CD4-positive, alpha-beta T cell treated with Interleukin-1 beta for 1 hour (primary cell): ENCODE measurements around the gene SMAP1.
"Not testable (repeated sequence)": the region's sequence is repeated elsewhere in the genome, so short reads cannot be mapped to it uniquely, and the experiment has no call there.

Experiments
- DNase-seq, 2 donors: peaks; one replicate each; pipeline ENCODE4 v3.0.0-alpha.2; 2020 to 2022

SMAP1 gene

DNA sequence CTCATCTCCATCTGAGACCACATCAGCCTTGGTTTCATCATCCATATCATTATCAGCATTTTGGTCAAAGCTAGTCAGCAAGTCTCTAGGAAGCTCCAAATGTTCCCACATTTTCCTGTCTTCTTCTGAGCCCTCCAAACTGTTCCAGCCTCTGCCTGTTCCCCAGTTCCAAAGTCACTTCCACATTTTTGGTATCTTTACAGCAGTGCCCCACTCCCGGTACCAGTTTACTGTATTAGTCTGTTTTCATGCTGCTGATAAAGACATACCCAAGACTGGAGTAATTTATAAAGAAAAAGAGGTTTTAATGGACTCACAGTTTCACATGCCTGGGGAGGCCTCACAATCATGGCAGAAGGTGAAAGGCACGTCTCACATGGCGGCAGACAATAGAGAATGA, 74.8 kb downstream of the SMAP1 start:
- not testable (repeated sequence) for DNase-seq

DNA sequence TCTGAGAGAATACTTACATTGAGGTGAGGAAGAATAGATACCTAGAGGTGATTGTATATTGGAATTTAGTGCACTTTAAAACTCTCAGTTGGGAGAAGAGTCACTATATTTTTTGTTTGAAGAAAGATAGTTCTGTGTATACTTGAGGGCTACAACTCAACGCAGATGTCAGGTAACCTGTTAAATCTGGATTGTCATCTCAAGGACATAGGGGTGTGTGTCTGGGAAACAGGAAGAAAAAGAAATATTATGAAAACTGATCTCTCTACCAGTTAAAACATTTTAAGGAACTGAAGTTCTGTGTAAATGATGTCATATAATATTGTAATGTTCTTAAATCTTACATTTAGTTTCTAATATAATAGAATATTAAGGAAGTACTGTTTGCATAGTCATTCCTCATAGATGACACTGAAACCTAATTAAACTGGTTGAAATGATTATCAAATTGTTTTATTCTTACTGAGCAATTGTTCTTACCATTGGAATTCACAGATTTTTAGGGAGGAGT, 86.2 kb downstream of the SMAP1 start:
- no peak for DNase-seq

DNA sequence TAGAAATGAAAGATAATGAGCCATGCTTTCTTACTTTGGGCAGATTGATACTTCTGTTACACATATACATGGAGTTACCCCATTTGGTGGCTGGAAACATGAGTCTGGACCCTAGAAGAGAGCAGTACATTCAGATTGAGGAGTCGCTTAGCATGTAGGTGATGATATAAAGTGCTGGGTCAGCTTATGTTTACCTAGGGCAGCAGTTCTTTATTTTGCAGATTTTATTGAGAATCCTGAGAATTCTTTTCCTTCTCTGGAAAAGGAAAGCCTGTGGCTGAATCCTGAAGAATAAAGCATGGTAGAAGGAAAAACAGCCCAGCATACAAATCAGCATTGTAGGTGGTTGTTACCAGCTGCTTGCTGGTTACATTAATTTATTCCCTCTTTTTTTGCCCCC, 91.2 kb downstream of the SMAP1 start:
- no peak for DNase-seq

DNA sequence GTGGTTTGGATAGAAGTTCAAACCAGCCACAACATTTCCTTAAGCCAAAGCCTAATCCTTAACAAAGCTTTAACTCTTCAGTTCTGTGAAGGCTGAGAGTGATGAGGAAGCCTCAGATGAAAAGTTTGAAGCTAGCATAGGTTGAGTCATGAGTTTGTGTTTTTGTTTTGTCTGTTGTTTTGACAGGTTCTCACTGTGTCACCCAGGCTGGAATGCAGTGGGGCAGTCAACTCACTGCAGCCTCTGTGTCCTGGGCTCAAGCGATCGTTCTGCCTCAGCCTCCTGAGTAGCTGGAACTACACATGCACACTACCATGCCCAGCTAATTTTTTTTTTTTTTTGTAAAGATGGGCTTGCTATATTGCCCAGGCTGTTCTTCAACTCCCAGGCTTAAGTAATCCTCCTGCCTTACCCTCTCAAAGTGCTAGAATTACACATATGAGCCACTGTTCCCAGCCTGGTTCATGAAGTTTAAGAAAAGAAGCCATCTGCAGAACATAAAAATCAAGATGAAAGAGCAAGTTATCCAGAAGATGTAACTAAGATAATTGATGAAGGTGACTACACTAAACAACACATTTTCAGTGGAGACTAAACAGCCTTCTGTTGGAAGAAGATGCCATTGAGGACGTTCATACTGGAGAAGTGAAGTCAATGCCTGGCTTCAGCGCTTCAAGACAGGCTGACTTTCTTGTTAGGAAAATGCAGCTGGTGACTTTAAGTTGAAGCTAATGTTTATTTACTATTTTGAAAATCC, 96.2 kb downstream of the SMAP1 start:
- no peak for DNase-seq

DNA sequence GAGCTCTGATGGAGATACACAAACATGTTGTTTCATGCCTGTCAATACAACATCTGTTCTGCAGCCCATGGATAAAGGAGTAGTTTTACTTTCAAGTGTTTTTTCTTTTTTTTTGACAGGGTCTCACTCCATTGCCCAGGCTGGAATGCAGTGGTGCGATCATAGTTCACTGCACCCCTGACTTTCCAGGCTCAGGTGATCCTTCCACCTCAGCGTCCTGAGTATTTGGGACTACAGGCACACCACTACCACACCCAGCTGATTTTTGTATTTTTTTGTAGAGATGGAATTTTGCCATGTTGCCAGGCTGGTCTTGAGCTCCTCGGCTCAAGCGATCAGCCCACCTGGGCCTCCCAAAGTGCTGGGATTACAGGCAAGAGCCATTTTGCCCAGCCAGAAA, 97.0 kb downstream of the SMAP1 start:
- DNase-seq: no peak

DNA sequence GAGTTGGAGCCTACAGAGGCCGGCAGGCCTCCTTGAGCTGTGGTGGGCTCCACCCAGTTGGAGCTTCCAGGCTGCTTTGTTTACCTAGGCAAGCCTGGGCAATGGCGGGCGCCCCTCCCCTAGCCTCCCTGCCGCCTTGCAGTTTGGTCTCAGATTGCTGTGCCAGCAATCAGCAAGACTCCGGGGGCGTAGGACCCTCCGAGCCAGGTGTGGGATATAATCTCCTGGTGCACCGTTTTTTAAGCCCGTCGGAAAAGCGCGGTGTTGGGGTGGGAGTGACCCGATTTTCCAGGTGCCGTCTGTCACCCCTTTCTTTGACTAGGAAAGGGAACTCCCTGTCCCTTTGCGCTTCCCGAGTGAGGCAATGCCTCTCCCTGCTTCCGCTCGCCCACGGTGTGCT, 103.7 kb downstream of the SMAP1 start:
- DNase-seq: not testable (repeated sequence)

DNA sequence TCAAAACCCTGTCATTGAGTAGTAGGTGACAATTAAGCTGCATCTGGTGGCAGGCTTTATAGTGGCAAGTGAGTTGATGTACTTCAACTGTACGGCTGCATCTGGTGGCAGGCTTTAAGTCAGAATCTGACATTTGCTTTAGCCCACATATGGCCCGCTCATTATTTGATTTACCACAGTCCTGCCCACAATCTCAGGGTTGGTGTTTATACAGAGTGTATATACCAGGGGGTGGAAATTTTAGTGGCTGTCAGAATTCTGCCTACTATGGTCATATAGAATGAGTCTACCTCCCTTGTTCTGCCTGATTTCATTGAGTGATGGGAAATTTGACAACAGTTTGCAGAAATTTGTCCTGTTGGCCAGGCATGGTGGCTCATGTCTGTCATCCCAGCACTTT, 112.3 kb downstream of the SMAP1 start:
- DNase-seq: no peak

DNA sequence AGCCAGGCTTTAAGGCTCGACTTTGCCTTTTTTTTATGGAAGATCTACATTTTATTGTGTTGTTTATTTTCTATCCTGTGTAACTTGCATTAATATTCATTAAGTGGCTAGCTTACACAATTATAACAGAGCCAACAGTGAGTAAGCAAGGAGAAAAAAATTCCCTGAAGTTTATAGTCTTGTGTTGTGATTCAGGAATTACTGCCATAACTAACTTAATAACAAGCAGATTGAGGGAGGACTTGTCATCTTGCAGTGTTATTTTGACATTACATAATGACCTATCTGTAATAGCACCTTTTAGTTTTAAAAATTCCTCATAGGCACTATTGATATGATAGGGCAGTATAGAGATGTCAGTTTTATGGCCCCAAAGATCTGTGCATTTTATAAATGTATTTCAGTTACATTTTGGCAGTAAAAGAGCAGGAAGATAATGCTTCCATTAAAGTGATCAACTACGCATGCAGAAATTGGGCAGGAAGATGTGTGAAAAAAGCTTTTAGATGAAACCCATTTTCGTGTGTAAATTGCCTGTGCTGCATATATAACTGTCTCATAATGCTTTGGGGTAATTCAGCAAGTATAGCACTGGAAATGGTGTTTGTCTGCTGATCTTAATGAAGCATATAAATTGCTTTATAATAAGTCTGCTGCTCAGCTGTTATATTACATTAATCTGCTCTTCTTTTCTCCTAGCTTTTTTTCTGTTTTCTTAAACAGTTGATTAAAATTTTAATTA, 123.0 kb downstream of the SMAP1 start:
- no peak for DNase-seq

DNA sequence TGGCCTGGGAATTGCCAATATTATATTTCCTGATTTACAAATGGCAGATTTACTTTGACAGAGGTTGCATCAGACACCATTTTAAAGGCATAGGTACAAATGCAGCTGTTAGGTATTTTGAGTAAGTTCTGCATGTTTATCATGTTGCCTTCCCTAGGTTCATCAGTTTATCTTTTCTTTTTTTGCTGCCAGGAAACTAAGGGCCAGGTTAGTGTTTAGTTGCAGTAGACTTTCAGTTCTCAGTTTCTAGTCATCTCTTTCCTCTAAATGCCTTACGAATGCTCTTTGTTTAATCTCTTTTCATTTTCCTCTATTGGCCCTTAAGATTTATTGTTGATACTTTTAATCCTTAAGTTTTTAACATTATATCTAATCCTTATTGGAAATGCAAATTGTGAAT, 129.9 kb downstream of the SMAP1 start:
- DNase-seq: no peak

DNA sequence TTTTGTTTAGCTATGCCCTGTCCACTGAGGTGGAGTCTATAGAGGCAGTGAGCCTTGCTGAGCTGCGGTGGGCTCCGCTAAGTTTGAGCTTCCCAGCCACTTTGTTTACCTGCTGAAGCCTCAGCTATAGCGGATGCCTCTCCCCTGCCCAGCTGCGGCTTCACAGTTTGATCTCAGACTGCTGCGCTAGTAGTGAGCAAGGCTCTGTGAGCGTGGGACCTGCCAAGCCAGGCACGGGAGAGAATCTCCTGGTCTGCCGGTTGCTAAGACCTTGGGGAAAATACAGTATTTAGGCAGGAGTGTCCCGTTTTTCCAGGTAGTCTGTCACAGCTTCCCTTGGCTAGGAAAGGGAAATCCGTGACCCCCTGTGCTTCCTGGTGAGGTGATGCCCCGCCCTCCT, 138.4 kb downstream of the SMAP1 start:
- no peak for DNase-seq

DNA sequence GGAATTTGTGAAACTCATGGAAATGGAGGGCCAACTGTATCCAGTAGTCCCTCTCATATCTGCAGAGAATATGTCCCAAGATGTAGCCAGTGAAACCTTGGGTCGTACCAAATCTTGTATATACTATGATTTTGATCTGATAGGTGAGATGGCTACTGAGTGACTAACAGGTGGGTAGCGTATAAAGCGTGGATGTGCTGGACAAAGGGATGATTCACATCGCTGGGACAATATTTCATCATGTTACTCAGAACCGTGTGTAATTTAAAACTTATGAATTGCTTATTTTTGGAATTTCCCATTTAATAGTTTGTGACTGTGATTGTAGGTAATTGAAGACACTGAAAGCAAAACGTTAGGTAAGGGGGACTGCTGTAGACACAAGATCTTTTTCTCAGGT, 144.1 kb downstream of the SMAP1 start:
- DNase-seq: no peak

DNA sequence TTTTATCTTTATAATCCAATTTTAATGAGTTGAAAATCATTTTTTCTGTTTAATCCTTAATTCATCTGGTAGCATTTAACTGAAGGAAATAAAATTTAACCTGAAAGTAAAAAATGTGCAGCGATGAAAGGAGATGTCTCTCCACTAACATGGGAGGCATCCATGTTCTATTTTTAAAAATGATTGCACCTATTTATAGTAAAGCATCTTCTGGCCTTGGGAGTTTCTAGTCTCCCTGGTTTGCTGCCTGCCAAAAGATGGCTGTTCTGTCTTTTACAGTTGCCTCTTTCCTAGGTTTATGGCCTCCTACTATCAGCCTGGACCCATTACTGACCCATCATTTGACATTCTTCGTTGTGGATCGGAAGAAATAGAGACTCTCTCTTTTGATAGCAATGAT, 146.2 kb downstream of the SMAP1 start:
- no peak for DNase-seq

DNA sequence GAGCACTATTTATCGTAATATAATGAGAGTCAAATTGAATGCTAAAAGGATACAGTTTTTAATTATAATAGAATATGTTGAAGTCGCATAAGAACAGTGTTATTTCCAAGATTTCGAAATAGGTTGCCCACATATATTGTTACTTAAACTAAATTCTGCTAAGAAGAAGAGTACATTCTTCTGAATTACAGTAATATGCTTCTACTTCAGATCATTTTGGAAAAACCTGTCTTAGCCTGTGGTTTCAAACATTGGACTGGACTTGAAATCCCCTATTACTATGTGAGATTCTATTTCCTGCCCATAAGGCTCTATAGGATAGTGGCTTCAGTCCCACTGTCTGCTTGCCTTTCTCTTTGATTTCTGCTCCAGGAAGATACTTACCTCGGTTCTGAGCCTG, 152.0 kb downstream of the SMAP1 start:
- no peak for DNase-seq

DNA sequence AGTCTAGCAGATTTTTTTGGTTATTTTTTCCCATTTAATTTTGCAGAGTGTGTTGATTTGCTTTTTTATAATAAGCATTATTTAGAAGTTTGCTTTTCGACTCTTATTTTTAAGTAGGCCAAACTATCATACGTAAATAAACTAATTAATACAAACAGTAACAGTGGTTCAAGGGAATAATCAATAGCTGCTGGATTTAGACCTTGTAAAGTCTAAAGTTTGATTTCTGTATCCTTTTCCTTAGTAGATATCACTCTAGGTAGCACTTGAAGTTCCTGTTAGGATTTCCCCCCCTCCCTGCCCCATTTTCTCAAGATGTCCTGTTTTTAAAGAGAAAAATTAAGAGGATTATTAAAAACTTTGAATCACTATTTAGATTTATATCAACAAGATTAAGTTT, 153.1 kb downstream of the SMAP1 start:
- DNase-seq: no peak

DNA sequence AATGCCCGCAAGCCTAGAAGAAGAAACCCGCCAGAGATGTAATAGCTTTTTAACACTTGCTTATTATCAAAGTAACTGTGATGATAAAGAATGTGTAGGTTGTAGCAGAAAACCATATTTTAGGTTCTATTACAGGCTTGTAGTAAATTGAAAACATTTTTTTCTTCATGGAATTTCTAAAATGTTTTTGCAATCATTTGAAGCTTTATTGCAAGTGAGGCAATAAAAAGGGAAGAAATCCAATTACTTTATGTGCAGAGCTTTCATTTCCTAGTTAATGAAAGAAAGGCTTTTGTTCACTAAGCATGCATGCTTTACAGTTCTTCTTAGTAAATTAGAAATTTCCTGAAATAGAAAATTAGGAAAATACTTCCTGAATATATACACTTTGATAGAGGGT, 154.1 kb downstream of the SMAP1 start:
- DNase-seq: no peak

DNA sequence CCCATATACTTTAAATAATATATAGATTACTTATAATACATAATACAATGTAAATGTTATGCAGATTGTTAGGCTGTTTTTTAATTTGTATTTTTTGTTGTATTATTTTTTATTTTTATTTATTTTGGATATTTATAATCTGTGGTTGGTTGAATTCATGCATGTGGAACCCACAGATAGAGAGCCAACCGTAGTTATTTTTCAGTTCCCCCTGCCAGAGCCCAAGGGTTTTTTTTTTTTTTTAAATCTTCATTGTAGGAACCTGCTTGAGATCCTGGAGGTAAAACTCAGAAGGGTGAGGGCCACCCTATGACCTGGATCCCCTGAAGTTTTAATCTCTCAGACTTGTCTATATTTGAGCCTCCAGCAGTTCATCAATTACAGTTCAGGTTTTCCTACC, 156.0 kb downstream of the SMAP1 start:
- no peak for DNase-seq

DNA sequence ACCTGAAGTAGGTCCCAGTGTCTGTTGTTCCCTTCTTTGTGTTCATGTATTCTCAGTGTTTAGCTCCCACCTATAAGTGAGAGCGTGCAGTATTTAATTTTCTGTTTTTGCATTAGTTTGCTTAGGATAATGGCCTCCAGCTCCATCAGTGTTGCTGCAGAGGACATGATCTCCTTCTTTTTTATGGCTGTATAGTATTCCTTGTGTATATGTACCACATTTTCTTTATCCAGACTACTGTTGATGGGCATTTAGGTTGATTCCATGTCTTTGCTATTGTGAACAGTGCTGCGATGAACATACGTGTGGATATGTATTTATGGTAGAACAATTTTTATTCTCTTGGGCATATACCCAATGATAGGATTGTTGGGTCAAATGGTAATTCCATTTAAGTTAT, 163.7 kb downstream of the SMAP1 start:
- DNase-seq: no peak

DNA sequence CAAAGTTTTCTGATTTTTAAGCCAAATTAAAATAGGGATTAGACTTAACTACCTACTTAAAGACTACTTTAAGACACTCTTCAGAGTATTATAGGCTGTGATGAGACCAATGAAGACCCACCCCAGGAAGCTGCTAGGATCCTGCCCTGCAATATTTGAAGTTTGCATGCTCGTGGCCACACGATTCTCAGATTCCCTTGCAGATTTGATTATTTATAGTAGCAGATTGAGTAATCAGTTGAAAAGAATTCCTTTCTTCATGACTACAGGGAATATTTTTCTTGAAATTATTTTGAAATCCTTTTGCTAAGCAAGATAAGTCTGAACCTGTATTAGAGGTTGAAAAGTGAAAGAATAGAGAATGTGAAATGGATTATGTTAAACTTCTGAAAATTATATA, 166.8 kb downstream of the SMAP1 start:
- no peak for DNase-seq

DNA sequence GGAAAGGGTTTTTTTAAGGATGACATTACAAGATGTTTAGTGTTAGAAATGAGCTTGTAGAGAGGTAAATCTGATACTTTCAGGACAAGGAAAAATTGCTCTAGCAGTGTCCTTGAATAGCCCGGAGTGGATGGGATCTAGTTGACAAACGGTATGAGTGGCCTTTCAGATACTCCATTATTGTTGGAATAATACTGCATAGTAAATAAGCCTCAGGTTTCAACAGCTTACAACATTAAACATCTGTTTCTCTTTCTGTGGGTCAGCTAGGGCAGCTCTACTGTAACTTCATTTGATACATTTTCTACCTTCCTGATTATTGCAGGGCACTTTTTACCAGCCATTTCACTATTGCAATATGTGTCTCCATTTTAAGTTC, 171.2 kb downstream of the SMAP1 start:
- DNase-seq: no peak

DNA sequence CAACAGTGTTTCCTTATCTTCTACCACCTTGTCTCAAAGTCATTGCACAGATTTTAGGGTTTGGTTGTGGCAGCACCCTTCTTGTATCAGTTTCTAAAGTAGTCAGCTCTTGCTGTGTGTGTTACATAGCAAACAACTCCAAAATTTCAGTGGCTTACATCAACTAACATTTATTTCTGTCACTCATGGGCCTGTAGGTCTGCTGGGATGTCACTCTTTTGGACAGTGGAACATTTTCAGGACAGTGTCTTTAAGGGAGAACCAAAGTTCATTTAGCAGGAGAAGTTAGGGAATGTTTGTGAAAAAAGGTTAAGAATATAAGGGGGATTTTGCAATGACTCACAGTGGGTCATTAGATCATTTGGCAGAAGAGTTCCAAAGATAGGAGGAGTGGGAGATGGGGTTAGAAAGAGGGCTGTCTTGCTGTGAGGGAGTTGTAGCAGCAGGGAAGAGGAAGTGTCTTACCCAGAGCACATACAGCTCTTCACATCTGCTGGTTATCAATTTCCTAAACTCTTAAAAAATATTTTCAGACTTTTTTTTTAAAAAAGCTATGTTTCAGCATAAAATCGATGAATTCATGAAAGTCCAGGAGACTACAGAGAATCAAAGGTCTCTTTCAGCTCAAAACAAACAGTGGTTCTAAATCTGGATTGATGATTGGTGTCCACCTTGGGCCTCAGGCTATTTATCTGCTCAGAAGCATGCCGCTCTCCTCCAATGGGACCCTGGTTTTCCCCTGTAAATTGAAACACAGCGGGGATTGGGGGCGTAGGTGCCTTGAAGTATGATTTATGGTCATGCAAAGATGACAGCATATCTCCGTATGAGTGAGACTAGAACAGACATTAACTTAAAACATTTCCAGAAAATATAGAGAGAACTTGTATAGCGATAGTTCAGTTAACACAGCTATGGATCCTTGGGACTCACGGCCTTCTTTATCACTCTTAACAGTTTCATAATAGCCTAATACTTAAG, 171.9 kb downstream of the SMAP1 start:
- DNase-seq: no peak

DNA sequence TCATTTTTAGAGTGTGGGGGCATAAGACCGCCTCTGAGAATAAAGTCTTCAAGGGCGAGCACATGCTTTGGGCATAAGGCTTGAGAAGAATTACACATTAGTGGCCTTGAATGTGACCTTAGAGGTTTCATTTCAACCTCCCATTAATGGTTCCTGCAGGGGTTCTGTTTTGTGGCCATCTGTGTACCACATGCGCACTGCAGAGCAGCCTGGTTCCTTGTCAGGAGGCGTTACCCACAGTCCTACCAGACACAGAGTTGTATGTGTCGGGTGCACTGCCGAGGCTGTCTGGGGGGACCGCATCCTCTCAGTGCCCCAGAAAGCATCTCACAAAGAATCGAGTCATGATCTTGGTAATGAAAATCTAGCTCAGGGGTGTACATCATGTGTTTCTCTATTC, 173.4 kb downstream of the SMAP1 start:
- no peak for DNase-seq

DNA sequence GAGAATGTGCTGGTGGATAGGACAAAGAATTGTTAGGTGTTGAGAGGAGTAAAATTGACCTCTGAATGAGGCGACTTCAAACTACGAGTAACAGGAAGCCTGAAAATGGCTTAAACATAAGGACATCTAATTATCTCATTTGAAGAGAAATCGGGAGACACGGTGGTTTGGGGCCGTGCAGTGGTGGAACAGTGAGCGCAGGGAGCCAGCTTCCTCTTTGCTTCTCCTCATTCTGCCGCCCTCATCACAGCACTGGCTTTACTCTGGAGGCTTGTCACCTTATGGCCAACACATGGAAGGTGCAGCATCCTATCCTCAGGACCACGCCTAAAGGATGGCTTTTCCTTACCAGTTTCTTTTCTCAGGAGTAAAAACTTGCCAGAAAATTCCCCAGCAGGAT, 174.9 kb downstream of the SMAP1 start:
- DNase-seq: no peak

DNA sequence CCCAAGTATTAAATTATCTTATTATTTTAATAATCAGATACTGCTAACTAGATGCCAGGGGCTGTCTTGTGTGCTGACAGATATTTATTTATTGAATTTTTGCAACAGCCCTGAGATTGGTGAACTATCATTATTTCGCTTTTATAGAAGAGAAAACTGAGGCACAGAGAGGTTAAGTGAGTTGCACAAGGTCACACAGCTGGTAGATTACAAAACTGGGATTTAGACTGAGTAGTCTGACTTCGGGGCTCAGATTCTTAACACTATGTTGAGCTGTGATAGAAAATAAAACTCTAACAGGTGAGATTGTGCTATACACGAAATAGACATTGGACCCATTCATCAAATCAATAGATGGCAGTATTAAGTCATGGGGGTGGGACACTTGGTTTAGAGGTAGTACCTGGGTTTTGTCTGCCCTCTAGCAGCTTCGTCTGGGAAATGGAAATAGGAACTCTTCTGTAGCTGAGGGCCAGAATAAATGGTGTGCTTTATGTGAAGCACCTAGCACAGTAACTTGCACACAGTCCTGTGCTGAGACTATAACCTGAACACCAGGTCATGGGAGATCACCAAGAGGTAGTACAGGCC, 175.7 kb downstream of the SMAP1 start:
- no peak for DNase-seq
